A673 (cell line): ENCODE measurements around the gene TXNRD3.

Experiments used
- EZH2 ChIP-seq: fragments of 200-600 bp; sonication (generic); IDR thresholded peaks from 2 replicates; pipeline ENCODE4 v1.6.1; 2017; ENCODE audit warnings: borderline replicate concordance, low read depth, mild to moderate bottlenecking, mixed read lengths, antibody characterized with exemption, low read length; ENCODE audit not compliant: poor library complexity, severe bottlenecking
- TF ChIP-seq, protein P1 (sequence below): fragments of 300-800, 200-600 bp; sonication (generic); conservative IDR thresholded peaks from 2 replicates; pipeline ENCODE4 v1.5.1; 2017; ENCODE audit warnings: low read depth, mild to moderate bottlenecking, antibody characterized with exemption, low read length, moderate library complexity, mixed read lengths

DNA sequence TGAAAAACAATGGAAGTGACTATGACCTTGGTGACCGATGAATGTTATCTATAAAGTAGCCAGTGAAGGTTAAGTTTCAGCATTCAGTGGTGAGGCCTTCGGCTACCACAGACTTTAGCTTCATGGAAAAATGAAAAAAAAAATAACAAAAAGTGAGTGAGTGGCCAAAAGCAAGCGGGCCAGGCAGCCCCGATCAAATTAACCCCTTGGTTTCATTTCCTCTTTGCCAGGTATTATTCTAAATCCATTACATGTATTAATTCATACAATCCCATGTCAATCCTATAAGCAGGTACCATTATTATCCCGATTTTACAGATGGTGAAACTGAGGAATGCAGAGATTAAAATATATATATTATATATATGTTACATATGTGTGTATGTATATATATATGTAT lies 28.1 kb upstream of the TXNRD3 start:
- no peak for TF ChIP-seq EZH2
- TF ChIP-seq, protein P1, sequence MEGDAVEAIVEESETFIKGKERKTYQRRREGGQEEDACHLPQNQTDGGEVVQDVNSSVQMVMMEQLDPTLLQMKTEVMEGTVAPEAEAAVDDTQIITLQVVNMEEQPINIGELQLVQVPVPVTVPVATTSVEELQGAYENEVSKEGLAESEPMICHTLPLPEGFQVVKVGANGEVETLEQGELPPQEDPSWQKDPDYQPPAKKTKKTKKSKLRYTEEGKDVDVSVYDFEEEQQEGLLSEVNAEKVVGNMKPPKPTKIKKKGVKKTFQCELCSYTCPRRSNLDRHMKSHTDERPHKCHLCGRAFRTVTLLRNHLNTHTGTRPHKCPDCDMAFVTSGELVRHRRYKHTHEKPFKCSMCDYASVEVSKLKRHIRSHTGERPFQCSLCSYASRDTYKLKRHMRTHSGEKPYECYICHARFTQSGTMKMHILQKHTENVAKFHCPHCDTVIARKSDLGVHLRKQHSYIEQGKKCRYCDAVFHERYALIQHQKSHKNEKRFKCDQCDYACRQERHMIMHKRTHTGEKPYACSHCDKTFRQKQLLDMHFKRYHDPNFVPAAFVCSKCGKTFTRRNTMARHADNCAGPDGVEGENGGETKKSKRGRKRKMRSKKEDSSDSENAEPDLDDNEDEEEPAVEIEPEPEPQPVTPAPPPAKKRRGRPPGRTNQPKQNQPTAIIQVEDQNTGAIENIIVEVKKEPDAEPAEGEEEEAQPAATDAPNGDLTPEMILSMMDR, result no peak
